Adipose tissue (tissue), 3 donors: ENCODE measurements around the gene PABPC1L. TPM values are rescaled to one million over a fixed set of nuclear protein-coding genes. Genes with fewer than 3 reads are reported as not detected.

Source experiments
- H3K27ac ChIP-seq: one replicate; pipeline ENCODE4 v1.5.1; 2013; ENCODE audit warnings: low read depth, low read length
- WGBS, 3 donors: extraction: QIAGEN DNeasy Blood & Tissue Kit; methylation state at CpG; one replicate each; pipeline ENCODE4 v1.1.7; 2013; 5-methylcytosine and 5-hydroxymethylcytosine counted together
- polyA plus RNA-seq, 3 donors: library from polyadenylated mRNA; stranded (reverse); fragments of 200-250 nt; gene quantifications; one replicate each; pipeline ENCODE4 v1.2.3, GENCODE V29; 2013
- donor health status: healthy with polysubstance abuse.
- donor health status: Bipolar disorder and iron deficiency.
- donor health status: healthy.

The PABPC1L gene
- polyA plus RNA-seq, 3 donors: 5.3 to 24.7 (median 8.2) TPM

GRCh38 chr20:44894959-44895358 is 14.9 kb upstream of the PABPC1L start:
- H3K27ac ChIP-seq: no peak overlapping the region
- 55 to 64% (median 58%) methylated on average over 2 of the region's 2 CpGs for WGBS, 3 donors

GRCh38 chr20:44896583-44896982 is 13.3 kb upstream of the PABPC1L start:
- WGBS, 3 donors: 37 to 82% (median 59%) methylated on average over 1 of the region's 1 CpG
- H3K27ac ChIP-seq: no peak overlapping the region

- no peak overlapping the region for H3K27ac ChIP-seq
- 42 to 87% (median 56%) methylated on average over 1 of the region's 1 CpG for WGBS, 3 donors
Observed at GRCh38 chr20:44897133-44897532, 12.7 kb upstream of the PABPC1L start.

GRCh38 chr20:44900231-44900854 is 9.5 kb upstream of the PABPC1L start:
- 78 to 89% (median 79%) methylated on average over 5 of the region's 5 CpGs for WGBS, 3 donors
- no peak overlapping the region for H3K27ac ChIP-seq

GRCh38 chr20:44901974-44902373 is 7.9 kb upstream of the PABPC1L start:
- 89 to 90% (median 89%) methylated on average over 2 of the region's 2 CpGs for WGBS, 3 donors
- H3K27ac ChIP-seq: no peak overlapping the region

GRCh38 chr20:44904377-44904776 is 5.5 kb upstream of the PABPC1L start:
- H3K27ac ChIP-seq: no peak overlapping the region
- 78 to 86% (median 80%) methylated on average over 5 of the region's 5 CpGs for WGBS, 3 donors

- H3K27ac ChIP-seq: no peak overlapping the region
- 24 to 36% (median 35%) methylated on average over 14 of the region's 14 CpGs for WGBS, 3 donors
Observed at GRCh38 chr20:44908987-44909871, 631 bp upstream of the PABPC1L start.

GRCh38 chr20:44910690-44911262 is 916 bp downstream of the PABPC1L start:
- 49 to 81% (median 77%) methylated on average over 17 of the region's 17 CpGs for WGBS, 3 donors
- no peak overlapping the region for H3K27ac ChIP-seq

- 52 to 71% (median 66%) methylated on average over 21 of the region's 21 CpGs for WGBS, 3 donors
- H3K27ac ChIP-seq: no peak overlapping the region
Observed at GRCh38 chr20:44911264-44911921, 1.5 kb downstream of the PABPC1L start.

GRCh38 chr20:44912189-44912588 is 2.3 kb downstream of the PABPC1L start:
- no peak overlapping the region for H3K27ac ChIP-seq
- WGBS, 3 donors: 85 to 94% (median 93%) methylated on average over 2 of the region's 2 CpGs

- H3K27ac ChIP-seq: no peak overlapping the region
- 52 to 75% (median 61%) methylated on average over 1 of the region's 1 CpG for whole genome bisulfite sequencing, 3 donors
Observed at GRCh38 chr20:44914924-44915323, 5.1 kb downstream of the PABPC1L start.

- H3K27ac ChIP-seq: no peak overlapping the region
- 93 to 95% (median 95%) methylated on average over 12 of the region's 12 CpGs for WGBS, 3 donors
Observed at GRCh38 chr20:44916586-44916985, 6.7 kb downstream of the PABPC1L start.

- H3K27ac ChIP-seq: no peak overlapping the region
- 96 to 98% (median 98%) methylated on average over 2 of the region's 2 CpGs for WGBS, 3 donors
Observed at GRCh38 chr20:44917399-44917798, 7.5 kb downstream of the PABPC1L start.

GRCh38 chr20:44918342-44918741 is 8.5 kb downstream of the PABPC1L start:
- no peak overlapping the region for H3K27ac ChIP-seq
- WGBS, 3 donors: 98 to 99% (median 98%) methylated on average over 3 of the region's 3 CpGs

- 92 to 96% (median 96%) methylated on average over 10 of the region's 10 CpGs for WGBS, 3 donors
- no peak overlapping the region for H3K27ac ChIP-seq
Observed at GRCh38 chr20:44918761-44919160, 8.9 kb downstream of the PABPC1L start.

- no peak overlapping the region for H3K27ac ChIP-seq
- WGBS, 3 donors: 97 to 99% (median 97%) methylated on average over 14 of the region's 14 CpGs
Observed at GRCh38 chr20:44921447-44921846, 11.6 kb downstream of the PABPC1L start.

- WGBS, 3 donors: 79 to 86% (median 83%) methylated on average over 4 of the region's 4 CpGs
- H3K27ac ChIP-seq: no peak overlapping the region
Observed at GRCh38 chr20:44924541-44924940, 14.7 kb downstream of the PABPC1L start.

GRCh38 chr20:44928595-44928994 is 18.7 kb downstream of the PABPC1L start:
- no peak overlapping the region for H3K27ac ChIP-seq
- WGBS, 3 donors: 73 to 84% (median 79%) methylated on average over 3 of the region's 3 CpGs
